Mammary epithelial cell (primary cell): ENCODE results near the gene PSMD6.

Source experiments
- CTCF ChIP-seq, 2 donors: IDR thresholded peaks in 1 of 2; conservative IDR thresholded peaks in 1 of 2; 2 replicates each; pipeline ENCODE4 v1.5.1; 2011 to 2012; ENCODE audit warnings: inconsistent platforms in 2 of 2, low read length in 2 of 2, mild to moderate bottlenecking in 2 of 2, control low read depth in 1 of 2, low read depth in 1 of 2; ENCODE audit not compliant: insufficient read depth in 1 of 2; ENCODE audit errors: extremely low read depth in 1 of 2
- EZH2 ChIP-seq: IDR thresholded peaks from 2 replicates; pipeline ENCODE4 v1.6.1; 2012; ENCODE audit warnings: low read length, inconsistent platforms, borderline replicate concordance

- no peak for TF ChIP-seq CTCF (conservative IDR thresholded peaks at IDR 0.05 in 1 of 2, IDR thresholded peaks at IDR 0.05 in 1 of 2; ENCODE audit: extremely low read depth in 1 of 2, insufficient read depth in 1 of 2, low read depth in 1 of 2, low read length in 2 of 2)
- no peak for TF ChIP-seq EZH2
Measured at GRCh38 chr3:64019879-64020278, 3.4 kb downstream of the PSMD6 start.
